CD4-positive, alpha-beta memory T cell (primary cell): ENCODE results near the gene MVP. TPM values are rescaled to one million over a fixed set of nuclear protein-coding genes. Genes with fewer than 3 reads are reported as not detected.
"Not testable (repeated sequence)": the region's sequence is repeated elsewhere in the genome, so short reads cannot be mapped to it uniquely, and the experiment has no call there.

Experiments used
- CTCF ChIA-PET: fragments of 350-600 bp; sonication (Branson Sonifier 250); formaldehyde crosslinking; loops from one replicate; lab custom pipeline; 2021; ENCODE audit warnings: inconsistent platforms; ENCODE audit not compliant: partially characterized antibody; lab: Charles Lee
- POLR2A ChIA-PET: fragments of 350-600 bp; sonication (Branson Sonifier 250); formaldehyde crosslinking; loops from one replicate; lab custom pipeline; 2021; ENCODE audit not compliant: partially characterized antibody; lab: Charles Lee
- DNase-seq, 5 donors: peaks; one replicate each; pipeline versions ENCODE4 v3.0.0 to v3.0.0-alpha.2; 2020 to 2022; ENCODE audit warnings: mixed read lengths in 1 of 5
- H3K27ac ChIP-seq: one replicate; pipeline ENCODE4 v1.7.0; 2013; ENCODE audit warnings: low read depth, low read length
- H3K27me3 ChIP-seq: 2 replicates; pipeline ENCODE4 v1.7.0; 2013; ENCODE audit warnings: mild to moderate bottlenecking, low read length, moderate library complexity; ENCODE audit not compliant: insufficient read depth
- H3K36me3 ChIP-seq: 2 replicates; pipeline ENCODE4 v1.7.0; 2013; ENCODE audit warnings: mild to moderate bottlenecking, low read length, moderate library complexity; ENCODE audit not compliant: insufficient read depth
- H3K4me1 ChIP-seq: 2 replicates; pipeline ENCODE4 v1.7.0; 2013; ENCODE audit warnings: mild to moderate bottlenecking, low read length, moderate library complexity; ENCODE audit not compliant: insufficient read depth
- H3K4me3 ChIP-seq, 2 donors: one replicate each; pipeline ENCODE4 v1.7.0; 2013; ENCODE audit warnings: low read length in 2 of 2, mild to moderate bottlenecking in 1 of 2
- H3K9me3 ChIP-seq, 2 donors: one replicate each; pipeline ENCODE4 v1.7.0; 2013; ENCODE audit warnings: low read length in 2 of 2, control low read depth in 1 of 2; ENCODE audit not compliant: control insufficient read depth in 1 of 2
- H3K27ac Mint-ChIP-seq, 7 donors: one replicate each; pipeline ENCODE4 v1.8.0; 2020 to 2021; ENCODE audit warnings: mixed read lengths in 7 of 7, mild to moderate bottlenecking in 6 of 7, inconsistent platforms in 3 of 7, moderate library complexity in 3 of 7
- H3K27me3 Mint-ChIP-seq, 2 donors: one replicate each; pipeline ENCODE4 v1.8.0; 2020 to 2021; ENCODE audit warnings: mixed read lengths in 2 of 2
- H3K36me3 Mint-ChIP-seq, 2 donors: one replicate each; pipeline ENCODE4 v1.8.0; 2020 to 2021; ENCODE audit warnings: mixed read lengths in 2 of 2, inconsistent platforms in 1 of 2, mild to moderate bottlenecking in 1 of 2
- H3K4me1 Mint-ChIP-seq, 4 donors: one replicate each; pipeline ENCODE4 v1.8.0; 2020 to 2021; ENCODE audit warnings: mixed read lengths in 4 of 4, mild to moderate bottlenecking in 1 of 4
- H3K4me3 Mint-ChIP-seq, 8 donors: one replicate each; pipeline ENCODE4 v1.8.0; 2020 to 2021; ENCODE audit warnings: mixed read lengths in 8 of 8, mild to moderate bottlenecking in 7 of 8, moderate library complexity in 6 of 8, inconsistent platforms in 3 of 8
- H3K9me3 Mint-ChIP-seq, 8 donors: one replicate each; pipeline ENCODE4 v1.8.0; 2020 to 2021; ENCODE audit warnings: mixed read lengths in 8 of 8, mild to moderate bottlenecking in 5 of 8, inconsistent platforms in 3 of 8, moderate library complexity in 1 of 8
- intact Hi-C: fragments of 100-400 bp; cut with micrococcal nuclease; formaldehyde crosslinking; loops from one replicate; pipeline ENCODE4 v1.15.1; 2023
- polyA plus RNA-seq, 2 donors: library from polyadenylated mRNA; unstranded; fragments of 300-500 nt; fragmentation: Illumina TruSeq; gene quantifications; one replicate each; pipeline ENCODE4 v1.2.3, GENCODE V29; 2021
- total RNA-seq, 2 experiments: library from RNA; stranded (reverse); gene quantifications; one replicate each; pipeline ENCODE4 v1.2.3, GENCODE V29; 2021

Gene MVP
- total RNA-seq (100 to 1,000 TPM; 145 to 146 TPM), polyA plus RNA-seq (100 to 1,000 TPM; 172 to 187 TPM)

GRCh38 chr16:29820271-29820701, at the start of gene MVP:
MVP (plus strand) TSS chr16:29820462; CDS start chr16:29830550, 10,088 bp downstream.
- H3K4me1 ChIP-seq: peaks cover 83% of the 10 kb centered on the region
- H3K4me3 ChIP-seq: peak within 1 kb of the TSS; percentile 92 to 99
- ChIA-PET CTCF (interaction anchor here (1.0 to 8.2 kb wide), 9 partner anchors 12 to 129 kb away, joined by 3 to 129 read pairs (median 6); no protein-coding TSS in a partner anchor), POLR2A (interaction anchor here (0.7 to 24.0 kb wide), 15 partner anchors 9 to 175 kb away, joined by 3 to 522 read pairs (median 4); partner anchors contain the start of genes C16orf54, CDIPT, KIF22 and MAZ)
- H3K27me3 Mint-ChIP-seq: peaks cover 0 to 2% of the 10 kb centered on the region in 2 donors
- no peaks in the 10 kb centered on the region for H3K9me3 Mint-ChIP-seq
- H3K27ac ChIP-seq: peak within 1 kb of the TSS; percentile 86
- H3K4me3 Mint-ChIP-seq: peak within 1 kb of the TSS; percentile 97 to 99 (median 98)
- peaks cover 23 to 42% of the 10 kb centered on the region in 2 donors for H3K36me3 Mint-ChIP-seq
- H3K27ac Mint-ChIP-seq: peak within 1 kb of the TSS; percentile 91 to 97 (median 96)
- H3K27me3 ChIP-seq: no peaks in the 10 kb centered on the region
- H3K36me3 ChIP-seq: peaks cover 12% of the 10 kb centered on the region
- peaks cover 33 to 88% (median 63%) of the 10 kb centered on the region in 4 donors for H3K4me1 Mint-ChIP-seq
- DNase-seq: peak; percentile 36 to 52 (median 47)
- no peaks in the 10 kb centered on the region for H3K9me3 ChIP-seq
- intact Hi-C loops: loop anchor here (1.0 kb wide), 1 partner anchor 28 kb away; no protein-coding TSS in a partner anchor

- H3K27ac Mint-ChIP-seq: peak overlapping the region in 1 of 7 donors; percentile 57
- H3K9me3 Mint-ChIP-seq: not testable (repeated sequence)
Observed at GRCh38 chr16:29772330-29772729, 47.9 kb upstream of the MVP start.

GRCh38 chr16:29774730-29775129, 45.5 kb upstream of the MVP start:
- no peaks in the 10 kb centered on the region for H3K9me3 Mint-ChIP-seq

More at GRCh38 chr16:29772330-29772729, 47.9 kb upstream of the MVP start:
- H3K4me1 ChIP-seq, DNase-seq, H3K27me3 ChIP-seq, H3K36me3 Mint-ChIP-seq, H3K27me3 Mint-ChIP-seq, H3K9me3 ChIP-seq, H3K4me3 ChIP-seq, H3K4me1 Mint-ChIP-seq, H3K27ac ChIP-seq, intact Hi-C loops, H3K36me3 ChIP-seq: not testable (repeated sequence)
- ChIA-PET POLR2A (interaction anchor here (0.6 to 2.8 kb wide), 4 partner anchors 12 to 52 kb away, joined by 3 to 8 read pairs (median 6); partner anchors contain the start of genes C16orf54 and KIF22), CTCF (interaction anchor here (0.8 kb wide), 1 partner anchor 13 kb away, joined by 3 read pairs; no protein-coding TSS in a partner anchor)
- peak overlapping the region in 1 of 8 donors; percentile 41 for H3K4me3 Mint-ChIP-seq

GRCh38 chr16:29775742-29776408, 44.4 kb upstream of the MVP start:
- no peak overlapping the region for H3K4me3 Mint-ChIP-seq
- intact Hi-C loops: no loop called here
- Histone ChIP-seq H3K27ac (no peak overlapping the region), H3K36me3 (no peaks in the 10 kb centered on the region), H3K9me3 (no peaks in the 10 kb centered on the region), H3K4me3 (no peak overlapping the region), H3K27me3 (no peaks in the 10 kb centered on the region), H3K4me1 (no peaks in the 10 kb centered on the region)
- no peaks in the 10 kb centered on the region for H3K9me3 Mint-ChIP-seq
- ChIA-PET POLR2A (interaction anchor here (1.2 kb wide), 2 partner anchors 21 to 37 kb away, joined by 3 read pairs; no protein-coding TSS in a partner anchor), CTCF (interaction anchor here (1.1 kb wide), 1 partner anchor 74 kb away, joined by 3 read pairs; no protein-coding TSS in a partner anchor)
- H3K36me3 Mint-ChIP-seq: no peaks in the 10 kb centered on the region
- H3K27me3 Mint-ChIP-seq: no peaks in the 10 kb centered on the region
- peaks cover 0 to 6% (median 3%) of the 10 kb centered on the region in 4 donors for H3K4me1 Mint-ChIP-seq
- DNase-seq: no peak
- peak overlapping the region in 1 of 7 donors; percentile 62 for H3K27ac Mint-ChIP-seq

More at GRCh38 chr16:29774730-29775129, 45.5 kb upstream of the MVP start:
- H3K36me3 Mint-ChIP-seq: no peaks in the 10 kb centered on the region
- no peak overlapping the region for H3K27ac ChIP-seq
- H3K9me3 ChIP-seq: no peaks in the 10 kb centered on the region
- peaks cover 0 to 6% (median 2%) of the 10 kb centered on the region in 4 donors for H3K4me1 Mint-ChIP-seq
- no peaks in the 10 kb centered on the region for H3K36me3 ChIP-seq
- no peak overlapping the region for H3K4me3 ChIP-seq
- H3K27me3 Mint-ChIP-seq: no peaks in the 10 kb centered on the region
- intact Hi-C loops: no loop called here
- ChIA-PET CTCF (interaction anchor here (0.9 to 2.1 kb wide), 4 partner anchors 10 to 75 kb away, joined by 3 to 7 read pairs (median 4); no protein-coding TSS in a partner anchor), POLR2A (interaction anchor here (1.2 to 2.8 kb wide), 2 partner anchors 29 to 36 kb away, joined by 3 to 8 read pairs; partner anchors contain the start of gene C16orf54)
- no peaks in the 10 kb centered on the region for H3K27me3 ChIP-seq
- DNase-seq: no peak
- H3K27ac Mint-ChIP-seq: peak overlapping the region in 1 of 7 donors; percentile 30
- H3K4me1 ChIP-seq: no peaks in the 10 kb centered on the region
- H3K4me3 Mint-ChIP-seq: no peak overlapping the region

- CTCF ChIA-PET: interaction anchor here (0.9 to 1.4 kb wide), 2 partner anchors 8 to 19 kb away, joined by 3 to 4 read pairs; no protein-coding TSS in a partner anchor
Observed at GRCh38 chr16:29777576-29778350, 42.5 kb upstream of the MVP start, which contains the start of gene ZG16. ZG16 (plus strand) TSS chr16:29778256; CDS start chr16:29779267, 1,011 bp downstream.

GRCh38 chr16:29779474-29779873, 40.8 kb upstream of the MVP start:
- H3K27ac Mint-ChIP-seq: peak overlapping the region in 1 of 7 donors; percentile 29
- H3K36me3 Mint-ChIP-seq: no peaks in the 10 kb centered on the region
- H3K9me3 Mint-ChIP-seq: peaks cover 0 to 7% (median 0%) of the 10 kb centered on the region in 8 donors
- H3K4me1 ChIP-seq: peaks cover 7% of the 10 kb centered on the region
- H3K27ac ChIP-seq: no peak overlapping the region
- H3K27me3 Mint-ChIP-seq: no peaks in the 10 kb centered on the region
- H3K36me3 ChIP-seq: no peaks in the 10 kb centered on the region
- POLR2A ChIA-PET: no interaction called here
- intact Hi-C loops: no loop called here
- H3K4me1 Mint-ChIP-seq: peaks cover 7 to 15% (median 10%) of the 10 kb centered on the region in 4 donors
- no peaks in the 10 kb centered on the region for H3K27me3 ChIP-seq
- H3K4me3 Mint-ChIP-seq: no peak overlapping the region
- H3K9me3 ChIP-seq: no peaks in the 10 kb centered on the region
- H3K4me3 ChIP-seq: no peak overlapping the region
- no peak for DNase-seq
- CTCF ChIA-PET: interaction anchor here (1.2 to 1.5 kb wide), 2 partner anchors 11 kb away, joined by 4 to 5 read pairs; partner anchors contain the start of gene KIF22

More at GRCh38 chr16:29777576-29778350, 42.5 kb upstream of the MVP start, which contains the start of gene ZG16:
- POLR2A ChIA-PET: no interaction called here
- no peak for DNase-seq
- H3K9me3 Mint-ChIP-seq: no peaks in the 10 kb centered on the region
- Histone ChIP-seq H3K27ac (no peak within 1 kb of the TSS), H3K9me3 (no peaks in the 10 kb centered on the region), H3K4me3 (no peak within 1 kb of the TSS), H3K27me3 (no peaks in the 10 kb centered on the region), H3K36me3 (no peaks in the 10 kb centered on the region), H3K4me1 (no peaks in the 10 kb centered on the region)
- peaks cover 0 to 6% (median 4%) of the 10 kb centered on the region in 4 donors for H3K4me1 Mint-ChIP-seq
- no peaks in the 10 kb centered on the region for H3K36me3 Mint-ChIP-seq
- H3K4me3 Mint-ChIP-seq: no peak within 1 kb of the TSS
- no peaks in the 10 kb centered on the region for H3K27me3 Mint-ChIP-seq
- peak within 1 kb of the TSS in 2 of 7 donors; percentile 11 to 30 for H3K27ac Mint-ChIP-seq
- intact Hi-C loops: no loop called here
